GM19238 (cell line): ENCODE results near the gene EIF1.
"Not testable (repeated sequence)": the region's sequence is repeated elsewhere in the genome, so short reads cannot be mapped to it uniquely, and the experiment has no call there.

Source experiments
- DNase-seq: peaks from one replicate; pipeline ENCODE4 v3.0.0; 2011; ENCODE audit warnings: low spot score; ENCODE audit not compliant: insufficient read length

EIF1 gene

DNA sequence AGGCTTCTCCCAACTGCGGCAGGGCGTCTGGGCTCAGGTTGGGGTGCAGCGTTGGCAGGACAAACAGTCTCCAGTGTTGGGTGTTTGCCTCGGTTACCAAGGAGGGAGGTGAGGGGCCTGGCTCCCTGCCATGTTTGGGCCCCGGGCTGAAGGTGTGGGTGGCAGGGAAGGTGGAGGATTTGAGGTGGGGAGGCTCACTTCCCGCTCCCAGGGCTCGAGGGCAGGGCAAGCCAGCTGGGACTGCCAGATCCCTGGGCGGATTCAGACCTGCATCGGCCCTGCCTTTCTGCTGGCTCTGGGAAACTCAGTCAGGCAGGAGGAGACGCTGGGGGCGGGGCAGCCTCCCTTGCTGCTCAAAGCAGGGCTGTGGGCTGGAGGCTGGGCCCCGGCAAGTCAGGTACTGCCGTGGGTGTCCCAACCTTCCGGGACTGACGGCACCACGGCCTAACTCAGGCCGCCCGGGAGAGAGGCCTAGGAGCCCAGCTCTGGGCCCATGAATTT, 33.0 kb upstream of the EIF1 start:
- no peak for DNase-seq

- no peak for DNase-seq
Measured at GRCh38 chr17:41656249-41657023, 32.2 kb upstream of the EIF1 start.

- DNase-seq: no peak
Measured at GRCh38 chr17:41657176-41657754, 31.4 kb upstream of the EIF1 start.

GRCh38 chr17:41657936-41658335, 30.7 kb upstream of the EIF1 start:
- no peak for DNase-seq

DNA sequence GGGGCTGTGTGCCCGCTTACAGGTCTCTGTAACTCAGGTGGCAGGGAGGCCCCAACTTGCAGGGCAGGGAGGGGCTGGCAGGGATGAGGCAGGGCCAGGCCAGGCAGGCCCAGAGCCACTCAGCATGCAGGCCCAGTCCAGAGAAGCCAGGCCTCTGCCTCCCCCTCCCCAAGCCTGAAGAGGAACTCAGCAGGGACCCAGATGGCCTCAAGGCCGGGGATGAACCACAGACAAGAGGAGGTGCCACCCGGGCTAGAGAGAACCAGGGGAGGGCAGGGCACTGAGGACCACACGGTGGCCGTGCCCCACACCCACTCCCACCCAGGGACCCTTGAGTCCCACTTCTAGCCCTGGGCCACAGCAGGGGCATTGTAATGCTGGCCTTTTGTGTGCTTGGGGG, 29.8 kb upstream of the EIF1 start:
- DNase-seq: no peak

DNA sequence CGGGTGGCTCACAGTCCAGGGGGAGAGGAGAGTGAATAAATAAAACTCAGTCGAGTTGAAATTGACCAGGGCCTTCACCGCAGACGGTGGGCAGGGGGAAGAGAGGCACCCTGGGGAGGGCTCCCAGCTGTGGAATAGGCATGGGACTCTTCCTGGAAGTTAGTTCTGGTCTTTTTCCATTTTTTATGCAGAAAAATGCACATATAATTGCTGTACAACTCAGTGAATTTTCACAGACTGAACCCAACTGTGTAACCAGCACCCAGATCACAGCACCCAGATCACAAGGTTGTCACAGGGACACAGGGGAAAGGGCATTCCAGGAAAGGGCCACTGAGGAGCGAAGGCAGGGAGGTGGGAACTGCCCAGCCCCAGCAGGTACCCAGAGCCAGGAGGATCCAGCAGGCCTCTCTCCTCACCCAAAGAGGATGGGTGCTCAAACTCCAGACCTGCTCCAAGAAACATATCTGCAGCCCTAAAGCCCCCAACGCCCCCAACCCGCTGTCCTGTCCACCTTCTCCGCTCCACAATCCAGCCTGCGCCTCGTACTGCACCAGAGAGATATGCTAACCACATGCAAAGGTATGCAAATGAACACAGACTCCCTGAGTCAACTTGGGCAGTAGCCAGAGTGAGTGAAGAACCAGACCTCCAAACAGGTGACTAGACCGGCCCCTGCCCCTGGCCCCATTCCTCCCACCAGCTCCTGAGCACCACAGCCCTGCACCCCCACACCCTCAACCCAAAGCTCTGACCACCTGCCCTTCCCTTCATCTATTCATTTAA, 29.1 kb upstream of the EIF1 start:
- no peak for DNase-seq

DNA sequence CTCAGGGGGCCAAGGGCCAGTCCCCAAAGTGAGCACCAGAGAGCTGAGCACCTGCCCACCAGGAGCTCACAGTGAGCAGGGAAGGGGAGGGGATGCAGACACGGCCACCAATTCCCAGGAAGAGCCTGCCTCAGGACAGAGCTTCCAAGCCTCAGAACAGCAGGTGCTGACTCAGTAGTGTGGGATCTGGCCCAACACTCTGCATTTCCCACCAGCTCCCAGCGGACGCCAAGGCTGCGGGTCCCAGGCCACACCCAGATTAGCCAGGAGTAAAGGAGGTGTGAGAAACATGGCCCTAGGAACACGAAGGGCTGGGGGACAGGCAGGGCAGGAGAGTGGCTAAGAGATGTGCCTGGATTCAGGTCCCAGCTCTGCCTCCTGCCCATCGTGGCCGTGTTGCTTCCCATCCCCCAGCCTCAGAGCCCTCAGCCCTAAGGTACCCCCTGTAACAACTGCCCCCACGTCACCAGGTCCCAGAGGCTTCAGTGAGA, 28.4 kb upstream of the EIF1 start:
- DNase-seq: no peak

DNA sequence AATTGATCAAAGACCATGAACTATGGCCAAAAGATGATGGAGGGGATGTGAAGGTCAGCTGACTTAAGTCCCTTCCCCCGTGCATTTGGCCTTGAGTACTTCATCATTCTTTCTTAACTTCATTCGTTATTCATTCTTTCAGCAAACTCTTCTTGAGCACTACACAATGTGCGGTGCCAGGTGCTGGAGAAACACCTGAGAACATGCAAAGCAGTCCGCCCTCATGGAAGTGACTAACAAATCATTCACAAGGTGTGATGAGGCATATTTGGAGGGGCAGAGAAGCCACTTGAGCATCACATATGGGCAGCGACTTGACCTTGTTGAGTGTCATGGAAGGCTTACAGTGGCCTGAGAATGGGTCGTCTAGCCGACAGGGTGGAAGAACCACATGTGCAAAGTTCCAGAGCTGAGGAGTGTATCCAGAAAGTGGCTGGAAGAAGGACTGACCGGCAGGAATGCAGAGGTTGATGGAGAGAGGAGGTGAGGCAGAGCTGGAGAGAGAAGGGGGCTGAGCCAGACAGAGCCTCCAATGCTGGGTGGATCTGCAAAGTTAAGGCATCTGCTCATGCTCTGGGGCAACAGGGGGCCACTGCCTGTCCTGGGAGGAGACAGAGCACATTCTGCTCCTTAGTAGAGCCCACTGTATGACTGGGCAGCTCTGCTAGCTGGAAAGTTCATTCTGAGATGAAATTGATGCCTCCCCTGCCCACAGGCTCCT, 25.1 kb upstream of the EIF1 start:
- DNase-seq: no peak

- DNase-seq: no peak
Measured at GRCh38 chr17:41664172-41664457, 24.6 kb upstream of the EIF1 start.

GRCh38 chr17:41664587-41665565, 23.8 kb upstream of the EIF1 start:
- no peak for DNase-seq

- peak; percentile 88 for DNase-seq
Measured at GRCh38 chr17:41665566-41666236, 23.0 kb upstream of the EIF1 start.

DNA sequence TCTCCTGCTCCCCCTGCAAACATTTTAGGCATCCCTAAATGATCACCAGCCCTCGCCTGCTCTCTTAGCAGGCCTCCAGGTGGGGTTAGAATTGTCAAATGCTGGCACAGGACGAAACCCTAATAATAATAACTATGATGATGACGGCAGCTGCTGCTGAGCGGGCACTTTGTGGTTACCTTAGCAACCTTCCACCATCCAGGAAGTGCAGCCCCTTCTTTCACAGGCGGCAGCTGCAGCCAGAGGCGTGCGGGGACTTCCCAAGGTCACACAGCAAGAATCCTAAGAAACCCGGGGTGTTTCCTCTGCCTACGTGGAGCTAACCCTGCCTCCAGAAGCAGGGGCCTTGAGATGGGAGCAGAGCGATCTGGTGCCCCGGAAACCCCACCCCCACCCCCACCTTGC, 22.4 kb upstream of the EIF1 start:
- DNase-seq: peak; percentile 39

GRCh38 chr17:41666708-41667279, 21.9 kb upstream of the EIF1 start:
- DNase-seq: peak; percentile 79

DNA sequence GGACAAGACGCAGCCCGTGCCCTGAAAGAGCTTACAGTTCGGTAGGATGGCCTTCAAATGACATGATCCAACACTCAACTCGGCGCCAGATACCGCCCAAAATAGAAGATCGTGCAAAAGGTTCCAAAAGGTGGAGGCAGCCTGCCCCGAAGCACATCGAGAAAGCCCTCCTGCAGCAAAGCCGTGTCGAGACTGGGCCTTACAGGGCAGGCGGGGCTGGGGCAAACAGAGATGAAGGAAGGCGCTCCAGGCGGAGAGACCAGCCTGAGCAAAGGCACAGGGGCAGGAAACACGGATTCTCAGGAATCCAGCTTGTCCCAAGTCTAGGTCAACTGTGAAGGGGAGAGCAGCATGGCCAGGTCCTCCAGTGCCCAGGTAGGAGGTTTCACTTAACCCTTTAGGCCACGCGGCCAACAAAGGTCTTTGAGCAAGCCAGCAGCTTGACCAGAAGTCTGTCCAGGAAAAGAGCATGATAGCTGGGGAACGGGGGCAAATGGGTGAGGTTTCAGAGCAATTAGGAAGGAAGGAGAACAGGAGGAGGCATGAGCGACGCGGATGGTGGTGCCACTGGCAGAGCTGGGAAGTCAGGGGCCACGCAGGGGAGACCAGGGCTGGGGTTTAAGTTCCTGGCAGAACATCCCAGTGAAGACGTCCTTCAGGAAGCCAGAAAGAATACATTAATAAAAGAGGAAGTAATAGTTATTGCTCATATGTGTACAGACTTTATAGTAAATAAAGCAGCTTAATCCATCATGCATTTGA, 21.2 kb upstream of the EIF1 start:
- no peak for DNase-seq

DNA sequence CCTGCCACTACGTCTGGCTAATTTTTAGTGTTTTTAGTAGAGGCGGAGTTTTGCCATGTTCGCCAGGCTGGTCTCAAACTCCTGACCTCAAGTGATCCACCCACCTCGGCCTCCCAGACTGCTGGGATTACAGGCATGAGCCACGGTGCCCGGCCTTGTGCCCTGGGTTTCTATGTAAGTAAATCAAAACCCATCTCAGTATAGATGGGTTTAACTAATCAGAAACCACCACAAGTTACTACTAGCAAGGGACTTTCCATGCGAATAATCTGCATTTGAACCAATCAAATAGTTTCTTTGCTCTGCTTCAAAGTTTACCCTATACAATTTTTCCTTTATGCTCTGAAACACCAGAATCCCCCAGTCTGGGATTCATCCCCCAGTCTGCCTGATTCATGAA, 16.5 kb upstream of the EIF1 start:
- DNase-seq: no peak

DNA sequence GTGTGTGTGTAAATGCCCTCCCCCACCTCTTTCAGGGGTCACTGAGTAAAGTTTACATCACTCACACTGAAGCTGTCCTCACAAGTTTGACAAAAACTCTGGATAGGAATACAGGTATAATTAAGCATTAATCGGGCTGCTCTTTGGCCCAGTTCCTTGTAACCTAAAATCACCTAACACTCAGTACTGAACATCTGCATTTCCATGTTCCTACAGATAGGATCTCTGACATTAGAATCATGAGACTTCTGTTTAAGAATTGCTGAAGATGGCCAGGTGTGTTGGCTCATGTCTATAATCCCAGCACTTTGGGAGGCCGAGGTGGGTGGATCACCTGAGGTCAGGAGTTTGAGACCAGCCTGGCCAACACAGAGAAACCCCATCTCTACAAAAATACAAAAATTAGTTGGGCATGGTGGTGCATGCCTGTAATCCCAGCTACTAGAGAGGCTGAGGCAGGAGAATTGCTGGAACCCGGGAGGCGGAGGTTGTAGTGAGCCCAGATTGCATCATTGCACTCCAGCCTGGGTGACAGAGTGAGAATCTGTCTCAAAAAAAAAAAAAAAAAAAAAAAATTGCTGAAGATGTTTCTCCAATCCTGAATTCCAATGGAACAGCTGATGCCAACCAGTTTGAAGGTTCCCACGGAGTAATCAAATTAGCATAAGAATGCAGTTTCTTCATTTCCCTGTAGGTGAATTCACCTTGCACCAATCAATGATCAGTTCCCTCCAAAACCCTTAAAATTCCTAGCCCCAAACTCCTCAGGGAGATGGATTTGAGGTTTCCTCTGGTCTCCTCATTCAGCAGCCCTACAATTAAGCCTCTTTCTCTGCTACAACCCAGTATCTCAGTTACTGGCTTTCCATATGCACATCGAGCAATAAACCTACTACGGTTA, 13.3 kb upstream of the EIF1 start:
- DNase-seq: not testable (repeated sequence)

DNA sequence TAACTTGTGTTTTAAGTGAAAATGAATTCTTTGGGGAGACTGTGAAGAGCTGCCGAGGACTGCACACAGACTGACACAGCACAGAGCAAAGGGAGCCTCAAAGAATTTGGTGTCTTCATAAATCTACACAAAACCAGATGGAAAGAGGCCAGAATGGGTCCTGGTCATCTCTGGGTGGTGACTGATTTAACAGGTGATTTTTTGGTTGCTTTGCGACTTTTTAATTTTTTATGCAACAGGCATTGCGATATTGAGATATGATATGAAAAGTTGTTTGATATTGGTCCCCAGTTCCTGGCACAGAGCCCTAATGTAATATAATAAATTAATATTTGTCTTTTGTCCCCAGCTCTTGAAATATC, 12.6 kb upstream of the EIF1 start:
- no peak for DNase-seq

GRCh38 chr17:41678411-41678906, 10.2 kb upstream of the EIF1 start:
- DNase-seq: no peak
